Neural progenitor cell (in vitro differentiated cells): Measurements from ENCODE around the gene AQP6.

Source experiments
- EZH2phosphoT487 ChIP-seq: fragments of 200-600 bp; sonication (generic); IDR thresholded peaks from 2 replicates; pipeline ENCODE4 v1.6.1; 2017; ENCODE audit warnings: antibody characterized with exemption
- TF ChIP-seq, protein P1 (sequence below): fragments of 200-600 bp; sonication (generic); IDR thresholded peaks from 2 replicates; pipeline ENCODE4 v1.5.1; 2017; ENCODE audit warnings: antibody characterized with exemption, mild to moderate bottlenecking

DNA sequence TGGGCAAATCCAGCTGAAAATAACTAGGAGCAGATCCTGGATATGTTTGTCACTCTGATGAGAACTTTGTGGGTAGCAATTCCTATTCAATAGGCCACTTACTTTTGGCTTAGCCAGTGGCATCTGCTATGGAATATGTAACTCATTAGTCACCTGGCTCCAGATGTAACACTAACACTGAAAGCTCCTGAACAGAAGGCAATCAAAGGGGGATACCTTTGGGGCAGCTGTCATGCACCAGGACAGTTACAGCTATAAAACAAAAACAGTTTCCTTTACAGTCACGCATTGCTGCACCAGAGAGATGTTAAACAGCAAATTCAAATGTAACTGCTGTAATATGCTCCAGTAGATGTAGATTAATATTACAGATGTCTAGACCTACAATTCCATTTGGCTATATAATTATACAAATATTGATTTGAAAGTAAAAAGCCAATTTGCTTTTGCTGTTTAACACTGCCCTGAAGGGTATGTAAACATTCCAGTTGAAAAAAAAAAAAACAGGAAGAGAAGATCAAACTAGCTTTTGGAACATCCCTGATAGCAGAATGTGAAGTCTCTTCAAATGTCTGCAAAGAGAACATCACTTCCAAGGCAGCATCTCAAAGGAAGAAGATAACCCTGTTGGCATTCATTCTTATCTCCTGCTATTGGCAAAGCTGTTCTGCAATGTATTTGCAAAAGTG is 34.2 kb downstream of the AQP6 start:
- TF ChIP-seq, protein P1, sequence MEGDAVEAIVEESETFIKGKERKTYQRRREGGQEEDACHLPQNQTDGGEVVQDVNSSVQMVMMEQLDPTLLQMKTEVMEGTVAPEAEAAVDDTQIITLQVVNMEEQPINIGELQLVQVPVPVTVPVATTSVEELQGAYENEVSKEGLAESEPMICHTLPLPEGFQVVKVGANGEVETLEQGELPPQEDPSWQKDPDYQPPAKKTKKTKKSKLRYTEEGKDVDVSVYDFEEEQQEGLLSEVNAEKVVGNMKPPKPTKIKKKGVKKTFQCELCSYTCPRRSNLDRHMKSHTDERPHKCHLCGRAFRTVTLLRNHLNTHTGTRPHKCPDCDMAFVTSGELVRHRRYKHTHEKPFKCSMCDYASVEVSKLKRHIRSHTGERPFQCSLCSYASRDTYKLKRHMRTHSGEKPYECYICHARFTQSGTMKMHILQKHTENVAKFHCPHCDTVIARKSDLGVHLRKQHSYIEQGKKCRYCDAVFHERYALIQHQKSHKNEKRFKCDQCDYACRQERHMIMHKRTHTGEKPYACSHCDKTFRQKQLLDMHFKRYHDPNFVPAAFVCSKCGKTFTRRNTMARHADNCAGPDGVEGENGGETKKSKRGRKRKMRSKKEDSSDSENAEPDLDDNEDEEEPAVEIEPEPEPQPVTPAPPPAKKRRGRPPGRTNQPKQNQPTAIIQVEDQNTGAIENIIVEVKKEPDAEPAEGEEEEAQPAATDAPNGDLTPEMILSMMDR = no peak
- no peak for TF ChIP-seq EZH2phosphoT487
